GM23338 (cell line): ENCODE measurements around the gene FLT1.

Source experiments
- EZH2 ChIP-seq: fragments of 200-600 bp; sonication (generic); IDR thresholded peaks from one replicate; pipeline ENCODE4 v1.8.0; 2017; ENCODE audit warnings: antibody characterized with exemption, mild to moderate bottlenecking, low read depth; ENCODE audit not compliant: unreplicated experiment
- EZH2phosphoT487 ChIP-seq: fragments of 200-600 bp; sonication (generic); IDR thresholded peaks from one replicate; pipeline ENCODE4 v1.8.1; 2018; ENCODE audit warnings: antibody characterized with exemption; ENCODE audit not compliant: unreplicated experiment
- TF ChIP-seq, protein P1 (sequence below), 2 experiments: fragments of 200-600 bp in 1 of 2; sonication (generic) in 1 of 2; conservative IDR thresholded peaks; 2 replicates each; pipeline versions ENCODE4 v1.5.1 to v1.6.1; 2016 to 2017; ENCODE audit warnings: antibody characterized with exemption in 2 of 2, low read depth in 2 of 2, mild to moderate bottlenecking in 2 of 2, moderate library complexity in 1 of 2

- TF ChIP-seq EZH2phosphoT487 = no peak
- TF ChIP-seq, protein P1, sequence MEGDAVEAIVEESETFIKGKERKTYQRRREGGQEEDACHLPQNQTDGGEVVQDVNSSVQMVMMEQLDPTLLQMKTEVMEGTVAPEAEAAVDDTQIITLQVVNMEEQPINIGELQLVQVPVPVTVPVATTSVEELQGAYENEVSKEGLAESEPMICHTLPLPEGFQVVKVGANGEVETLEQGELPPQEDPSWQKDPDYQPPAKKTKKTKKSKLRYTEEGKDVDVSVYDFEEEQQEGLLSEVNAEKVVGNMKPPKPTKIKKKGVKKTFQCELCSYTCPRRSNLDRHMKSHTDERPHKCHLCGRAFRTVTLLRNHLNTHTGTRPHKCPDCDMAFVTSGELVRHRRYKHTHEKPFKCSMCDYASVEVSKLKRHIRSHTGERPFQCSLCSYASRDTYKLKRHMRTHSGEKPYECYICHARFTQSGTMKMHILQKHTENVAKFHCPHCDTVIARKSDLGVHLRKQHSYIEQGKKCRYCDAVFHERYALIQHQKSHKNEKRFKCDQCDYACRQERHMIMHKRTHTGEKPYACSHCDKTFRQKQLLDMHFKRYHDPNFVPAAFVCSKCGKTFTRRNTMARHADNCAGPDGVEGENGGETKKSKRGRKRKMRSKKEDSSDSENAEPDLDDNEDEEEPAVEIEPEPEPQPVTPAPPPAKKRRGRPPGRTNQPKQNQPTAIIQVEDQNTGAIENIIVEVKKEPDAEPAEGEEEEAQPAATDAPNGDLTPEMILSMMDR (conservative IDR thresholded peaks at IDR 0.05; ENCODE audit: low read depth in 2 of 2) = no peak
- TF ChIP-seq EZH2 = no peak
Measured at GRCh38 chr13:28412981-28413380, 81.9 kb downstream of the FLT1 start.
